Loucy (cell line): Measurements from ENCODE around the gene TLE2.

Experiments used
- H2AFZ ChIP-seq: fragments of 200-600 bp; sonication (generic); 2 replicates; pipeline ENCODE4 v1.6.0; 2016; ENCODE audit warnings: antibody characterized with exemption, mild to moderate bottlenecking, low read length, moderate library complexity
- H3F3A ChIP-seq: fragments of 200-600 bp; 2 replicates; pipeline ENCODE4 v1.6.0; 2016; ENCODE audit warnings: antibody characterized with exemption, low read depth, mild to moderate bottlenecking
- H3K27me3 ChIP-seq: fragments of 200-600 bp; sonication (generic); 2 replicates; pipeline ENCODE4 v1.6.1; 2014; ENCODE audit warnings: low read length, mild to moderate bottlenecking; ENCODE audit not compliant: insufficient read depth, poor library complexity, severe bottlenecking
- H3K36me3 ChIP-seq: fragments of 200-600 bp; sonication (generic); 2 replicates; pipeline ENCODE4 v1.6.1; 2016; ENCODE audit warnings: low read length; ENCODE audit not compliant: insufficient read depth
- H3K4me1 ChIP-seq: fragments of 200-600 bp; sonication (generic); 2 replicates; pipeline ENCODE4 v1.5.1; 2014; ENCODE audit warnings: low read length, mild to moderate bottlenecking; ENCODE audit not compliant: insufficient read depth, poor library complexity, severe bottlenecking
- H3K4me2 ChIP-seq: fragments of 200-600 bp; sonication (generic); 2 replicates; pipeline ENCODE4 v1.6.0; 2014; ENCODE audit warnings: antibody characterized with exemption, low read length, low read depth, mild to moderate bottlenecking; ENCODE audit not compliant: poor library complexity, severe bottlenecking
- H3K4me3 ChIP-seq: fragments of 200-600 bp; sonication (generic); 2 replicates; pipeline ENCODE4 v1.5.1; 2014; ENCODE audit warnings: low read length, mild to moderate bottlenecking, mixed read lengths; ENCODE audit not compliant: poor library complexity, severe bottlenecking
- H3K79me2 ChIP-seq: fragments of 200-600 bp; sonication (generic); 2 replicates; pipeline ENCODE4 v1.6.1; 2014; ENCODE audit warnings: low read length; ENCODE audit not compliant: insufficient read depth
- H3K9ac ChIP-seq: fragments of 200-600 bp; sonication (generic); 2 replicates; pipeline ENCODE4 v1.6.0; 2014; ENCODE audit warnings: mild to moderate bottlenecking, low read depth, low read length, moderate library complexity; ENCODE audit not compliant: poor library complexity, severe bottlenecking
- H3K9me2 ChIP-seq: fragments of 200-600 bp; sonication (generic); replicated peaks from 2 replicates; pipeline ENCODE4 v1.6.1; 2016; ENCODE audit warnings: low read depth, low read length, mixed read lengths
- H3K9me3 ChIP-seq: fragments of 200-600 bp; sonication (generic); 2 replicates; pipeline ENCODE4 v1.6.1; 2014; ENCODE audit warnings: mild to moderate bottlenecking, antibody characterized with exemption, low read length, low read depth; ENCODE audit not compliant: insufficient read depth
- H4K20me1 ChIP-seq: fragments of 200-600 bp; sonication (generic); 2 replicates; pipeline ENCODE4 v1.6.0; 2014; ENCODE audit warnings: antibody characterized with exemption, low read length, mild to moderate bottlenecking; ENCODE audit not compliant: insufficient read depth, poor library complexity, severe bottlenecking
- CTCF ChIP-seq: fragments of 200-600 bp; sonication (generic); conservative IDR thresholded peaks from 2 replicates; pipeline ENCODE4 v1.5.1; 2014; ENCODE audit warnings: mild to moderate bottlenecking, antibody characterized with exemption, low read length
- EZH2phosphoT487 ChIP-seq: fragments of 200-600 bp; IDR thresholded peaks from 2 replicates; pipeline ENCODE4 v1.6.1; 2018; ENCODE audit warnings: antibody characterized with exemption, mild to moderate bottlenecking, moderate library complexity, borderline replicate concordance

TLE2 gene

GRCh38 chr19:3041761-3042620, 12.9 kb upstream of the TLE2 start:
- H3K9me2 ChIP-seq, result no peaks in the 10 kb centered on the region
- H2AFZ ChIP-seq, result no peak overlapping the region
- H3F3A ChIP-seq, result no peaks in the 10 kb centered on the region
- H3K9ac ChIP-seq, result no peak overlapping the region
- H3K9me3 ChIP-seq, result no peaks in the 10 kb centered on the region
- no peak overlapping the region for H3K4me2 ChIP-seq
- H3K4me3 ChIP-seq, result no peak overlapping the region
- H3K79me2 ChIP-seq, result no peaks in the 10 kb centered on the region
- TF ChIP-seq CTCF (no peak), EZH2phosphoT487 (no peak)
- H3K27me3 ChIP-seq, result no peaks in the 10 kb centered on the region
- H3K4me1 ChIP-seq, result no peaks in the 10 kb centered on the region
- no peaks in the 10 kb centered on the region for H3K36me3 ChIP-seq
- H4K20me1 ChIP-seq, result no peaks in the 10 kb centered on the region

DNA sequence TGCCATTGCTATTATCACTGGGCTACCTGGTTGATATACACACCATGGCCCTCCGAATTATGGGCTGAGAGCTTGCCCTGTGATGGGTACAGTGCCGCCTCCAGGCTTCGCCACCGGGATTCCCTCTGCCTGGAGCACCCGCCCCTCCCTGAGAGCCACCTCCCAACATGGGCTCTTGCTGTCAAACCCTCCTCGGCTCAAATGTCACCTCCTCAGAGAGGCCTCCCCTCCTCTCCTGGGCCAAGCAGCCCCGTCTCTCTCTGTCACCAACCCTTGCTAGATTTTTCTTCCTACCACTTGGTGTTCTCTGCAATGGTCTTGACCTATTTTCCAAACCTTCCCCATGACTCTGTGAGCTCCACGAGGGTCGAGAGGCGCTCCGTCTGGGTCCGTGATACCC, 12.2 kb upstream of the TLE2 start:
- TF ChIP-seq EZH2phosphoT487 (no peak), CTCF (no peak)
- H3K4me3 ChIP-seq, result no peak overlapping the region
- H3K4me2 ChIP-seq, result no peak overlapping the region
- peaks cover 4% of the 10 kb centered on the region for H3K4me1 ChIP-seq
- no peaks in the 10 kb centered on the region for H3K9me2 ChIP-seq
- H3K9ac ChIP-seq, result no peak overlapping the region
- H3K9me3 ChIP-seq, result no peaks in the 10 kb centered on the region
- H4K20me1 ChIP-seq, result no peaks in the 10 kb centered on the region
- no peak overlapping the region for H2AFZ ChIP-seq
- no peaks in the 10 kb centered on the region for H3K27me3 ChIP-seq
- H3K79me2 ChIP-seq, result no peaks in the 10 kb centered on the region
- no peaks in the 10 kb centered on the region for H3K36me3 ChIP-seq
- H3F3A ChIP-seq, result no peaks in the 10 kb centered on the region

- no peak overlapping the region for H3K9ac ChIP-seq
- no peak overlapping the region for H3K4me3 ChIP-seq
- peaks cover 13% of the 10 kb centered on the region for H3K4me1 ChIP-seq
- no peaks in the 10 kb centered on the region for H4K20me1 ChIP-seq
- H3K4me2 ChIP-seq, result no peak overlapping the region
- H3K79me2 ChIP-seq, result no peaks in the 10 kb centered on the region
- H3K27me3 ChIP-seq, result no peaks in the 10 kb centered on the region
- H3F3A ChIP-seq, result no peaks in the 10 kb centered on the region
- H3K9me3 ChIP-seq, result no peaks in the 10 kb centered on the region
- H3K36me3 ChIP-seq, result no peaks in the 10 kb centered on the region
- TF ChIP-seq EZH2phosphoT487, result no peak
- no peak overlapping the region for H2AFZ ChIP-seq
- H3K9me2 ChIP-seq, result no peaks in the 10 kb centered on the region
These were observed 10.6 kb upstream of the TLE2 start for GRCh38 chr19:3039641-3040077.

DNA sequence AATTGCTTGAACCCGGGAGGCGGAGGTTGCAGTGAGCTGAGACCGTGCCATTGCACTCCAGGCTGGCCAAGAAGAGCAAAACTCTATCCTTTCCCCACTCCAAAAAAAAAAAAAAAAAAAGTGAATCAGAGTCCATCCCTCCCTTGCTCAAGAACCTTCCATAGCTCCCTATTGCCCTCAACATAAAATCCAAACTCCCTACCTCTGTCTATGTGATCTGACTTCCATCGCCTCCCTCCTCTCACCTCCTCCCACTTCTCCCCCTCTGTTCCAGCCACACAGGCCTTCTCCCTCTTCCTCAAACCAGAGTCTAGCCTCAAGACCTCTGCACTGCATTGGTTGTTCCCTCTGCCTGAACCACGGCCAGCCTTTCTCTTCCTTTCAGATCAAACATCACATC, 10.0 kb upstream of the TLE2 start:
- H3K9me2 ChIP-seq, result no peaks in the 10 kb centered on the region
- H3K4me1 ChIP-seq, result peaks cover 16% of the 10 kb centered on the region
- TF ChIP-seq CTCF (no peak), EZH2phosphoT487 (no peak)
- H3K4me2 ChIP-seq, result no peak overlapping the region
- H3K9me3 ChIP-seq, result no peaks in the 10 kb centered on the region
- H2AFZ ChIP-seq, result no peak overlapping the region
- no peaks in the 10 kb centered on the region for H3K27me3 ChIP-seq
- no peaks in the 10 kb centered on the region for H4K20me1 ChIP-seq
- no peaks in the 10 kb centered on the region for H3K36me3 ChIP-seq
- no peaks in the 10 kb centered on the region for H3K79me2 ChIP-seq
- no peaks in the 10 kb centered on the region for H3F3A ChIP-seq
- no peak overlapping the region for H3K9ac ChIP-seq
- no peak overlapping the region for H3K4me3 ChIP-seq
